SJCRH30 (cell line): ENCODE data around the gene REC114. TPM values are rescaled to one million over a fixed set of nuclear protein-coding genes. Genes with fewer than 3 reads are reported as not detected.
"Not testable (repeated sequence)": the region's sequence is repeated elsewhere in the genome, so short reads cannot be mapped to it uniquely, and the experiment has no call there.

Source experiments
- DNase-seq, 2 experiments: peaks; one replicate each; pipeline ENCODE4 v3.0.0-alpha.2; 2015 to 2020
- H3K27ac ChIP-seq: fragments of 250-450 bp; sonication (Bioruptor Pico); 2 replicates; pipeline ENCODE4 v1.5.1; 2020; ENCODE audit warnings: mild to moderate bottlenecking, moderate library complexity
- H3K27me3 ChIP-seq: fragments of 250-450 bp; sonication (Bioruptor Pico); 2 replicates; pipeline ENCODE4 v1.5.1; 2020; ENCODE audit warnings: mild to moderate bottlenecking, moderate library complexity
- H3K36me3 ChIP-seq: fragments of 250-450 bp; sonication (Bioruptor Pico); 2 replicates; pipeline ENCODE4 v1.5.1; 2020; ENCODE audit warnings: mild to moderate bottlenecking, moderate library complexity
- H3K4me1 ChIP-seq: fragments of 250-450 bp; sonication (Bioruptor Pico); 2 replicates; pipeline ENCODE4 v1.5.1; 2020; ENCODE audit warnings: mild to moderate bottlenecking, moderate library complexity
- H3K4me3 ChIP-seq: fragments of 250-450 bp; sonication (Bioruptor Pico); 2 replicates; pipeline ENCODE4 v1.5.1; 2020; ENCODE audit warnings: mild to moderate bottlenecking, moderate library complexity
- H3K9me3 ChIP-seq: fragments of 250-450 bp; sonication (Bioruptor Pico); replicated peaks from 2 replicates; pipeline ENCODE4 v1.5.1; 2020; ENCODE audit warnings: mild to moderate bottlenecking, moderate library complexity
- total RNA-seq: library from RNA; depleted of rRNA; stranded (reverse); fragments of >200 nt; shearing (Covaris generic); gene quantifications from 2 replicates; pipeline ENCODE4 v1.2.3, GENCODE V29; 2014

REC114 gene
- total RNA-seq, 1 experiment from 2014 or later, result not detected

DNA sequence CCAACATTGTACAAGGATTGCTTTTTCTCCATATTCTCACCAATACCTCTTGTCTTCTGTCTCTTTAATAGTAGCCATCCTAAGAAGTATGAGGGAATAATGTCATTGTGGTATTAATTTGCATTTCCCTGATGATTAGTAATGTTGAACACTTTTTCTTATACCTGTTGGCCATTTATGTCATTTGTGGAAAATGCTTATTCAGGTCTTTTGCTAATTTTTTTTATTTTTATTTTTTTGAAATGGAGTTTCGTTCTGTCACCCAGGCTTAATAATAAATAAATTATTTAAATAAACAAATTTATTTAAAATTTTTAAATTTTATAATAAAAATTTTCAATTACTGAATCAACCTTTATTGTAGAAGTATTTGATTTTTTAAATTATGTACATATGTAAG is 37.1 kb downstream of the REC114 start:
- Histone ChIP-seq H3K9me3 (no peaks in the 10 kb centered on the region), H3K27me3 (0 out of 2 replicates have a peak, but pooled peaks cover 3% of the 10 kb centered on the region), H3K4me3 (no peak overlapping the region), H3K4me1 (no peaks in the 10 kb centered on the region), H3K36me3 (no peaks in the 10 kb centered on the region), H3K27ac (no peak overlapping the region)
- DNase-seq, result no peak

DNA sequence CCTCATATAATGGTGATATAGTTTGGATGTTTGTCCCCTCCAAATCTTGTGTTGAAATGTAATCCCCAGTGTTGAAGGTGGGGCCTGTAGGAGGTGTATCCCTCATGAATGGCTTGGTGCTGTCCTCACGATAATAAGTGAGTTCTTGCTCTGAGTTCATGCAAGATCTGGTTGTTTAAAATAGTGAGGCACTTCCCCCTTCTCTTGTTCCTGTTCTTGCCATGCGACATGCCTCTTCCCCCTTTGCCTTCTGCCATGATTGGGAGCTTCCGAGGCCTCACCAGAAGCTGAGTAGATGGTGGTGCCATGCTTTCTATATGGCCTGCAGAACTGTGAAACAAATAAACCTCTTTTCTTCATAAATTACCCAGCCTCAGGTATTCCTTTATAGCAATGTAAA is 39.2 kb downstream of the REC114 start:
- Histone ChIP-seq H3K27me3 (0 out of 2 replicates have a peak, but pooled peaks cover 3% of the 10 kb centered on the region), H3K4me1 (no peaks in the 10 kb centered on the region), H3K4me3 (no peak overlapping the region), H3K27ac (no peak overlapping the region), H3K9me3 (no peaks in the 10 kb centered on the region), H3K36me3 (no peaks in the 10 kb centered on the region)
- DNase-seq, result no peak

GRCh38 chr15:73483053-73483452 is 40.1 kb downstream of the REC114 start:
- no peaks in the 10 kb centered on the region for H3K9me3 ChIP-seq
- no peak overlapping the region for H3K27ac ChIP-seq
- no peaks in the 10 kb centered on the region for H3K36me3 ChIP-seq
- H3K27me3 ChIP-seq, result 0 out of 2 replicates have a peak, but pooled peaks cover 3% of the 10 kb centered on the region
- H3K4me3 ChIP-seq, result no peak overlapping the region
- no peak for DNase-seq
- H3K4me1 ChIP-seq, result no peaks in the 10 kb centered on the region

GRCh38 chr15:73485372-73485771 is 42.4 kb downstream of the REC114 start:
- DNase-seq, result no peak
- no peaks in the 10 kb centered on the region for H3K9me3 ChIP-seq
- H3K27me3 ChIP-seq, result 0 out of 2 replicates have a peak, but pooled peaks cover 3% of the 10 kb centered on the region
- H3K36me3 ChIP-seq, result no peaks in the 10 kb centered on the region
- H3K27ac ChIP-seq, result no peak overlapping the region
- H3K4me1 ChIP-seq, result no peaks in the 10 kb centered on the region
- H3K4me3 ChIP-seq, result no peak overlapping the region

DNA sequence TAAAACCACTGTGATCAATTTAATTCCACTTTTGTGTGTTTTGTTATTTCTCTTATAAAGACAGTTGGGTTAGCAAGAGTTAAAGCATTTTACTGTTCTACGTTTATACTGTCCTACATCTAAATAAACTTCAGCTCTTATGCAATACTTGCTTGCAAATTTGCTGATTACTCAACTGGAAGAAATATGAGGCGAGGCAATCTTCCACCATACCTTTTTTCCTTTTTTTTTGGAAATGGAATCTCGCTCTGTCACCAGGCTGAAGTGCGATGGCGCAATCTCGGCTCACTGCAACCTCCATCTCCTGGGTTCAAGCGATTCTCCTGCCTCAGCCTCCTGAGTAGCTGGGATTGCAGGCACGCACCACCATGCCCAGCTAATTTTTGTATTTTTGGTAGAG is 42.9 kb downstream of the REC114 start:
- H3K27ac ChIP-seq, H3K4me1 ChIP-seq, H3K27me3 ChIP-seq, H3K4me3 ChIP-seq, H3K36me3 ChIP-seq, H3K9me3 ChIP-seq, DNase-seq: not testable (repeated sequence)

GRCh38 chr15:73488698-73489097 is 45.7 kb downstream of the REC114 start:
- no peak overlapping the region for H3K27ac ChIP-seq
- H3K9me3 ChIP-seq, result no peaks in the 10 kb centered on the region
- no peak for DNase-seq
- no peaks in the 10 kb centered on the region for H3K36me3 ChIP-seq
- H3K4me3 ChIP-seq, result no peak overlapping the region
- no peaks in the 10 kb centered on the region for H3K4me1 ChIP-seq
- no peaks in the 10 kb centered on the region for H3K27me3 ChIP-seq

GRCh38 chr15:73493922-73494321 is 51.0 kb downstream of the REC114 start:
- Histone ChIP-seq H3K4me1 (no peaks in the 10 kb centered on the region), H3K27me3 (peaks cover 7% of the 10 kb centered on the region), H3K36me3 (no peaks in the 10 kb centered on the region), H3K9me3 (no peaks in the 10 kb centered on the region), H3K27ac (no peak overlapping the region), H3K4me3 (no peak overlapping the region)
- DNase-seq, result no peak

- Histone ChIP-seq H3K4me1 (no peaks in the 10 kb centered on the region), H3K27me3 (peaks cover 7% of the 10 kb centered on the region), H3K9me3 (no peaks in the 10 kb centered on the region), H3K27ac (no peak overlapping the region), H3K4me3 (no peak overlapping the region), H3K36me3 (no peaks in the 10 kb centered on the region)
- no peak for DNase-seq
These were observed 52.2 kb downstream of the REC114 start for GRCh38 chr15:73495181-73495580.

DNA sequence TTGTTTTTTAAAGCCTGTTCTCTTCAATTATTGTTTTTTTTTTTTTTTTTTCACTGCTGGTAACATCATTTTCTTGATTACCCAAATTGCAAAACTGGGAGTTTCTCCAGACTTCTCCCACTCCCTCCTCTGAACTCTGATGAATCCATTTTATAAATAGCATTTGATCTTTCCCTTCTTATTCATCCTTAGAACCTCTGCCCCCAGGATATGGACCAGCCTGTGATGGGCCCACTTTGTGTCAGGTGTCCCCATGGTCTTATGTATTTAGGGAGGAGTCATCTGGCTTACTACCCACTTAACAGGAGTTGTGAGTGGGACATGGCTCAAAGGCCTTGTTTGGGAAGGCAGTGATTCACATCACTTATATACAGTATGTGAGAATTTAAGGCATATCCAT is 57.7 kb downstream of the REC114 start:
- no peak for DNase-seq
- no peak overlapping the region for H3K27ac ChIP-seq
- H3K27me3 ChIP-seq, result peaks cover 4% of the 10 kb centered on the region; the same call in 1 of the 2 replicates
- H3K36me3 ChIP-seq, result no peaks in the 10 kb centered on the region
- H3K4me1 ChIP-seq, result no peaks in the 10 kb centered on the region
- no peak overlapping the region for H3K4me3 ChIP-seq
- H3K9me3 ChIP-seq, result no peaks in the 10 kb centered on the region

DNA sequence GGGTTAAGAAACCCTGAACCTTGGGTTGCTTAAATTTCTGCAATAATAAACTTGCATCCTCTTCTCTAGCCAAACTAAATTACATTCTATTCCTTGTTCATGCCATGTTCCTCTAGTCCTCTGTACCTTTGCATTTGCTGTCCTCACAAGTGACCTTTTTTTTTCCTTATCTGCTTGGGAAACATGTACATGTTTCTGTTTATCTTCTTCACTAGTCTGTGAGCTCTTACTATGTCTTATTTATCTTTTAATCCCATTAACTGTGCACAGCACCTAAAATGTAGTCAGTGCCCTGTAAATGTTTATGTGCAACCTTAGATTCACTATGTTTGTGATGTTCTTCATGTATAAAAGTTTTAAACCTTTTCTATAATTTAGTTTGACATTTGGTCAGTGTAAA is 61.9 kb downstream of the REC114 start:
- DNase-seq, result no peak
- Histone ChIP-seq H3K9me3 (no peaks in the 10 kb centered on the region), H3K4me3 (no peak overlapping the region), H3K27ac (no peak overlapping the region), H3K36me3 (no peaks in the 10 kb centered on the region), H3K27me3 (no peaks in the 10 kb centered on the region), H3K4me1 (no peaks in the 10 kb centered on the region)

GRCh38 chr15:73515527-73515926 is 72.6 kb downstream of the REC114 start:
- no peak for DNase-seq
- H3K27ac ChIP-seq, result no peak overlapping the region
- H3K36me3 ChIP-seq, result no peaks in the 10 kb centered on the region
- H3K4me3 ChIP-seq, result no peak overlapping the region
- no peaks in the 10 kb centered on the region for H3K4me1 ChIP-seq
- H3K9me3 ChIP-seq, result no peaks in the 10 kb centered on the region
- H3K27me3 ChIP-seq, result 0 out of 2 replicates have a peak, but pooled peaks cover 4% of the 10 kb centered on the region

DNA sequence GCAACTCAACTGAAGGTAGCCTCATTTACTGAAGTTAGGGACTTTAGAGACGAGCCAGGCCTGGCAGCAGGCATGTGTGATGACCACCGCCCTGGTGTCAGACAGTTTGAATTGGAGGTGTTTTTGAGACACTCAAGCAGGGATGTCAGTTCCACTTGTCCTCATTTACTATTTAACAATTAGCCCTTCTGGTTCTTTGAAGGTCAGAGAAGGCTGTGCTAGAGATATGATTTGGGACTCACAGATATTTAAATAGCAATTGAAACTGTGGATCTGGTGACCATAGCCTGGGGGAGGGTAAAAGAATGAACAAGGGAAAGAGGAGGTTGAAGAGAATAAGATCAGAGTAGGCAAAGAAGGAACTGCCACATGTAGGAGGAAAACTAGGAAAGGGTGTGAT is 74.6 kb downstream of the REC114 start:
- Histone ChIP-seq H3K4me3 (no peak overlapping the region), H3K4me1 (no peaks in the 10 kb centered on the region), H3K27me3 (0 out of 2 replicates have a peak, but pooled peaks cover 4% of the 10 kb centered on the region), H3K36me3 (no peaks in the 10 kb centered on the region), H3K27ac (no peak overlapping the region), H3K9me3 (no peaks in the 10 kb centered on the region)
- DNase-seq, result no peak

GRCh38 chr15:73518180-73518862 is 75.4 kb downstream of the REC114 start:
- Histone ChIP-seq H3K9me3 (no peaks in the 10 kb centered on the region), H3K27me3 (0 out of 2 replicates have a peak, but pooled peaks cover 4% of the 10 kb centered on the region), H3K27ac (no peak overlapping the region), H3K36me3 (no peaks in the 10 kb centered on the region), H3K4me3 (no peak overlapping the region), H3K4me1 (no peaks in the 10 kb centered on the region)
- DNase-seq, result no peak

DNA sequence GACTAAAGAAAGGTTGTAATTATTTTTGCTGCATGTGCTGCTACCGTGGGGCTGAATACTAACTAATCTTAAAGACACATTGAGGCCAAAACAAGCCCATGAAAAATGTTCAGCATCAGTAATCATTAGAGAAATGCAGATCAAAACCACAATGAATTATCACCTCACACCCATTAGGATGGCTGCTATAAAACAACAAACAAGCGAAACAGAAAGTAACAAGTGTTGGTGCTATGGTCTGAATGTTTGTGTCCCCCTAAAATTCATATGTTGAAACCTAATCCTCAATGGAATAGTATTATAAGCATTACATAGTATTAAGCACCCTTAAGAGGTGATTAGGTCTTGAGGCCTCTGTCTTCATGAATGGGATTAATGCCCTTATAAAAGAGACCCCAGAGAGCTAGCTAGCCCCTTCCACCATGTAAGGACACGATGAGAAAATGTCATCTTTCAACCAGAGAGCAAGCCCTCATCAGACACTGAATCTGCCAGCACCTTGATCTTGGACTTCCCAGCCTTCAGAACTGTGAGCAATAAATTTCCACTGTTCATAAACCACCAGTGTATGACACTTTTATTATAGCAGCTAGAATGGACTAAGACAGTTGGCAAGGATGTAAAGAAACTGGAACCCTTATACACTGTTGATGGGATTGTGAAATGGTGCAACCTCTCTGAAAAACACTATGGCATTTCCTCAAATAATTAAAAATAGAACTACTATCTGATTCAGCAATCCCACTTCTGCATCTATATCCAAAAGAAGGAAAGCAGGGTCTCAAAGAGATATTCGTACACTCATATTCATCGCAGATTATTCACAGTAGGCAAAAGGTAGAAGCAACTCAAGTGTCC is 76.1 kb downstream of the REC114 start:
- Histone ChIP-seq H3K4me3 (no peak overlapping the region), H3K4me1 (no peaks in the 10 kb centered on the region)
- DNase-seq, result no peak

DNA sequence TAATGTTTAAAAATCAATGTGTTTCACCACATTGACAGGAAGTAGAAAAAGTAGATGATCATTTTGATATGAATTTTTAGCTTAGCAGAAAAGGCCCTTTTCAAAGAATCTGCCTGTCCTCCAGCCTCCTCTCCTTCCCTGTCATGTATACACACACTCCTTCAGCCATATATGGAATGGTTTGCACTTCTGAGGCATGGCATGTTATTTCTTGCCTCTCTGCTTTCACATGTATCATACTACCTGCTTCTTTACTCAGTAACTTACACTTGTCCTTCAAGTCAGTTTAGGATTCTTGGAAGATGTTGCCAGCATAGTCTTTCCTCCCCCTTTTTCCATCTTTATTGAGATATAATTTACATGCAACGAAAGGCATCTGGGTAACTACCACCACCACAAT is 79.0 kb downstream of the REC114 start:
- no peak for DNase-seq
- H3K4me3 ChIP-seq, result no peak overlapping the region
- no peaks in the 10 kb centered on the region for H3K4me1 ChIP-seq

More for the DNA sequence above, 76.1 kb downstream of the REC114 start:
- H3K27ac ChIP-seq, result no peak overlapping the region
- H3K36me3 ChIP-seq, result no peaks in the 10 kb centered on the region
- H3K27me3 ChIP-seq, result 0 out of 2 replicates have a peak, but pooled peaks cover 4% of the 10 kb centered on the region
- H3K9me3 ChIP-seq, result no peaks in the 10 kb centered on the region

More for the DNA sequence above, 79.0 kb downstream of the REC114 start:
- no peak overlapping the region for H3K27ac ChIP-seq
- H3K36me3 ChIP-seq, result no peaks in the 10 kb centered on the region
- no peaks in the 10 kb centered on the region for H3K9me3 ChIP-seq
- H3K27me3 ChIP-seq, result 0 out of 2 replicates have a peak, but pooled peaks cover 4% of the 10 kb centered on the region
